Left cardiac atrium (tissue), 4 donors: ENCODE data around the gene ELP4. TPM values are rescaled to one million over a fixed set of nuclear protein-coding genes. Genes with fewer than 3 reads are reported as not detected.
A peak's percentile ranks its signal among the peaks of the same experiment; 100 is the strongest.
"Not testable (repeated sequence)": the region's sequence is repeated elsewhere in the genome, so short reads cannot be mapped to it uniquely, and the experiment has no call there.

ENCODE experiments used
- ATAC-seq, 2 donors: fragments of 200-7000 bp; cut with Tn5 transposase; one replicate each; pipeline ENCODE4 v1.9.1; 2020; ENCODE audit warnings: mild to moderate bottlenecking in 2 of 2, moderate library complexity in 2 of 2
- DNase-seq: peaks from one replicate; pipeline ENCODE4 v3.0.0-alpha.2; 2020
- intact Hi-C, 2 donors: fragments of 100-400 bp; cut with DNase I; formaldehyde crosslinking; loops; one replicate each; pipeline versions ENCODE4 v1.14.1 to v1.15.1; 2022 to 2023
- long read RNA-seq: library from polyadenylated mRNA; unstranded; transcript quantifications from one replicate; pipeline ENCODE4 v2.0.0, GENCODE V29; 2021
- total RNA-seq, 2 donors: library from RNA; stranded (reverse); fragmentation: NEBNext Ultra II Directional; extraction: Animal tissue kit (Norgen Biotek cat#: 25700); gene quantifications; one replicate each; pipeline ENCODE4 v1.2.1, GENCODE V29; 2021
- donor health status: DM: no; HTN: yes; CAD: no.
- donor health status: DM: no; HTN: yes; CAD: no; lungs with severe emphysema.
- donor health status: DM: yes; HTN: yes; CAD: no.
- donor health status: Dilated cardiomyopathy.

Gene ELP4
- 10 to 100 TPM; 12.6 to 15.3 TPM for total RNA-seq
- long read RNA-seq, full-length matches to known transcripts, result 6 of 10 reads
- long read RNA-seq, partial matches to known transcripts, result 4 of 10 reads
- long read RNA-seq, other reads (novel, unspliced or antisense), result 0 of 10 reads

DNA sequence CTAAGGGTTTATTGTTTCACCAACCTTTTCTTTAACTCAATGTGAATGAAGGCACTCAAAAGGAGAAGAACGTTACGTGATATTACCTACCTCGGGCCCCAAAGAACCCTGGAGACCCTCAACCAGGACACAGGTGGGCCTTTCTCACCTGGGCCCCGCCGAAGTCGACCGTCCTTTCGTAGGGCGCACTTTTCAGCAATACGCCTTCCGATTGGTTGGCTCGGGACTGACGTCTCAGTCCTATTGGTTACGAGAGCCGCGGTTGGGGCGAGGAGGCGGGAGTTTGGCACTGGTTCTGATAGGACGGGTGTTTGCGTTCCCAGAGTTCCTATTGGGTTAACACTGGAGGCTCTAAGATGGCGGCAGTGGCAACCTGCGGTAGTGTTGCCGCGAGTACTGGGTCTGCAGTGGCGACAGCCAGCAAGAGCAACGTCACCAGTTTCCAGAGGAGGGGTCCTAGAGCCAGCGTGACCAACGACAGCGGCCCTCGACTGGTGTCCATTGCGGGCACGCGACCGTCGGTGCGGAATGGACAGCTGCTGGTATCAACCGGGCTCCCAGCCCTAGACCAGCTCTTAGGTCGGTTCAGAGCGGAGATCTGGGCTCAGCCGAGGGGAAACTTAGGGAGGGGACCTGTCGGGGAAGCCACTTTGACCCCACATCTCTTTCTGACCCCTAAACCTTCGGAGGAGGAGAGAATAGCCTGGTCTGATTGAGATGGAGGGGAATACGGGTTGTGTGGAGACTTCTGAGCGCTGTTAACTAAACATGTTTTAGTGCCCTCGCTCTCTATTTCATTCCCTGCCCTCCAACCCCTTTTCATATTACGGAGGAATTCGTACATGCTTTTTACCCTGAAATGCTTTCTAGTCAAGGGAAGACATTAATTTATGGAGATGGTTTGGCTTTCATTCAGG lies at the start of gene ELP4, which contains the start of gene IMMP1L:
TSS of gene ELP4 (plus strand) at position 339 of the 917 bp plus-strand sequence. CDS start at position 357, 18 bp downstream.
TSS of gene IMMP1L (minus strand) at position 194 of the 917 bp plus-strand sequence. CDS start 46,346 bp downstream, outside the sequence.
- intact Hi-C loops, result loop anchor here in 1 of 2 donors (10.0 kb wide), 1 partner anchor 115 kb away; no protein-coding TSS in a partner anchor
- ATAC-seq (peak; percentile 100), DNase-seq (peak; percentile 96)

- intact Hi-C loops, result no loop called here
- DNase-seq, result no peak
- ATAC-seq, result no peak
These were observed 45.1 kb upstream of the ELP4 start for GRCh38 chr11:31464436-31464835.

GRCh38 chr11:31474083-31474482 lies 35.5 kb upstream of the ELP4 start:
- no peak for ATAC-seq
- intact Hi-C loops, result no loop called here
- no peak for DNase-seq

GRCh38 chr11:31477528-31478222 lies 31.9 kb upstream of the ELP4 start:
- DNase-seq (no peak), ATAC-seq (no peak)
- intact Hi-C loops, result no loop called here

DNA sequence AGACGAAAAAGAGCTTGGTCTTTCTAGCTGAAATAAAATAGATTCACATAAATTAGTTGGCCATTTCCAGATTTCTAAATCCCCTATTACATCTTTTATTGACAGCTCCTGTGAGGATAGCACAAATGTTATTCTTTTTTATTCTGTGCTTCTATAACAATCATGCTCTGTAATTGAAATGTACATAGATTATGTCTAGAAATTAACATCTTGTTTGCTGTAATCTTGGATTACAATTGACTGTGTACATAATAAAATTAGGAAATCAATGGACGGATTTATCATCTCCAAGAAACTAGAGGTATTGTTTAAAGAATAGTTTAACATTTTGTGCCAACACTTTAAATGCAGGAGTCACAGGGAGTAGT lies 31.4 kb upstream of the ELP4 start:
- no peak for DNase-seq
- intact Hi-C loops, result no loop called here
- ATAC-seq, result no peak

DNA sequence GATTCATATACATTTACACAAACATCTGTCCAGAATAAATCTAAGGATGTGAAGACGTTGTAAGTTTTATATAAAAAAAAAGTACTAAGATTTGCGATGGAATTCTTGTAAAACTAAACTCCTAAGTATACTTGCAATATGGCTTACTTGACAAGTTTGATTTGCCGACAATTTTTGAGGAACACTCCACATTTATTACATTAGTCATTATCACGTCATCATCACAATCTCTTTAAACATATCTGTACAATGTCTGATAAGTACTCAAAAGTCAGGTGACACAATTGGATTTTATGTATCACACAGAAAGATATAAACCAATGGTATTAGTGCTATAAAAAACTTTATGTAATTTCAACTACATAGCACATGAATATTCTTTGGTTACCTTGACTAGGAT lies 30.5 kb upstream of the ELP4 start:
- intact Hi-C loops, result no loop called here
- ATAC-seq (no peak), DNase-seq (no peak)

- ATAC-seq, result no peak
- no peak for DNase-seq
- intact Hi-C loops, result loop anchor here in 1 of 2 donors (10.0 kb wide), 1 partner anchor 394 kb away; no protein-coding TSS in a partner anchor
These were observed 28.6 kb upstream of the ELP4 start for GRCh38 chr11:31480930-31481329.

DNA sequence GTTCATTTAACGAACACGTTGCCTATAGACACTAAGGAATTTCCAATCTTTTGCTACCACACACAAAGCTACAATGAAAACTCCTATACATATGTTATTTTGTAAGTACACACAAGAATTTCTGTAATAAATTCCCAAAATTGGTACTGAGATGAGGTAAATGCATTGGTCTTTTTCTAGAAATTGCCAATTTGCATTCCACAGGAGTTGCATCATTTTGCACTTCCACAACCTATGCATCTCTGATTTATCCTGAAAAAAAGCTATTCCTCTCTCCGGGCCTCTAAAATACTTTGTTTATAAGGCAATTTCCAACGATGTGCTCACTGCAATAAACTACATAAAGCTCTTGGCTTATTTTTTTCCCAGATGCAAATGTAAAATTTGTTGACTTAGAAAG lies 25.1 kb upstream of the ELP4 start:
- intact Hi-C loops, result loop anchor here in 1 of 2 donors (10.0 kb wide), 1 partner anchor 390 kb away; no protein-coding TSS in a partner anchor
- ATAC-seq, result no peak
- no peak for DNase-seq

DNA sequence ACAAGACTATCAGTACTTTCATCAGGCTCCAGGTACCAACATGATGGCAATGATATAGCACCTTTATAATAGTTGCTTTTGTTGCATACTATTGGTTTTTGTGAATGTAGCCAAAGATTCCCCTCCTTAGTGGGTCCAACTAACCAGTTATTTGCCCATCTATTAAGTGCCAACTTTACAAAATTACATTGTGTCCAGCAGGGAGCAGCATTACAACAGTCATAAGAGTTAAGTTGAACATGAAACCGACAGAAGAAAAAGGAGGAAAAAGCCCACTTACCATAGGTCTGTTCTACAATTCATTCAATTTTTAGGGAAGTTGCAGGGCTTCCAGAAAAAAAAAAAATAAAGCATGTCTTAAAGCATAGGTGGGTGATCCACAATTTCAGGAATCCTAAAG lies 21.7 kb upstream of the ELP4 start:
- ATAC-seq (no peak), DNase-seq (no peak)
- intact Hi-C loops, result loop anchor here in 1 of 2 donors (10.0 kb wide), 1 partner anchor 387 kb away; no protein-coding TSS in a partner anchor

DNA sequence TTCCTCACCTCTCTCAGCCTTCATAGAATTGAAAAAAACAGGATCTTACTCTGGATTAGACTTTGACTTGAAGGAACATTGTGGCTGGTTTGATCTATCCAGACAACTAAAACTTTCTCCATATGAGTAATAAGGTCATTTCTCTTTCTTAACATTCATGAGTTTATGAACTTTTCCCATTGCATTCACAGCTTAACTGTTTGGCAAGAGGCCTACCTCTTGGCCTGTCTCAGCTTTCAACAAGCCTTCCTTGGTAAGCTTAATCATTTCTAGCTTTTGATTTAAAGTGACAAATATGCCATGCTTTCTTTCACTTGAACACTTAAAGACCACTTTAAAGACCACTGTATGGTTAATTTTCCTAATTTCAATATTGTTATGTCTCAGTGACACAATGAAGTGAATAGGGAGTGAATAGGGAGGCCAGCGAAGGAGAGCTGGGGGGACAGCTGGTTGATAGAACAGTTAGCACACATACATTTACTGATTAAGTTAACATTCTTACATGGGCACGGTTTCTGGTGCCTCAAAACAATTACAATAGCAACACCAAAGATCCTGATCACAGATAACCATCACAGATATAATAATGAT lies 17.1 kb upstream of the ELP4 start:
- no peak for DNase-seq
- ATAC-seq, result peak; percentile 30 to 51
- intact Hi-C loops, result no loop called here

- intact Hi-C loops, result no loop called here
- ATAC-seq (no peak), DNase-seq (no peak)
These were observed 16.3 kb upstream of the ELP4 start for GRCh38 chr11:31493235-31493634.

DNA sequence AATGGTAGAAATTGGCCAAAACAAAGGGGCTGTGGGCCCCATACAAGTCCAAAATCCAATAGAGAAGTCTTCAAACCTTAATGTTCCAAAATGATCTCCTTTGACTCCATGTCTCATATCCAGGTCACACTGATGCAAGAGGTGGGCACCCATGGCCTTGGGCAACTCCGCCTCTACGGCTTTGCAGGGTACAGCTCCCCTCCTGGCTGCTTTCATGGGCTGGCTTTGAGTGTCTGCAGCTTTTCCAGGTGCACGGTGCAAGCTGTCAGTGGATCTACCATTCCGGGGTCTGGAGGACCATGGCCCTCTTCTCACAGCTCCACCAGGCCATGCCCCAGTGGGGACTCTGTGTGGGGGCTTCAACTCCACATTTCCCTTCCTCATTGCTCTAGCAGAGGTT lies 15.8 kb upstream of the ELP4 start:
- ATAC-seq, DNase-seq, intact Hi-C loops: not testable (repeated sequence)

- DNase-seq (no peak), ATAC-seq (no peak)
- intact Hi-C loops, result no loop called here
These were observed 9.9 kb upstream of the ELP4 start for GRCh38 chr11:31499576-31500178.

DNA sequence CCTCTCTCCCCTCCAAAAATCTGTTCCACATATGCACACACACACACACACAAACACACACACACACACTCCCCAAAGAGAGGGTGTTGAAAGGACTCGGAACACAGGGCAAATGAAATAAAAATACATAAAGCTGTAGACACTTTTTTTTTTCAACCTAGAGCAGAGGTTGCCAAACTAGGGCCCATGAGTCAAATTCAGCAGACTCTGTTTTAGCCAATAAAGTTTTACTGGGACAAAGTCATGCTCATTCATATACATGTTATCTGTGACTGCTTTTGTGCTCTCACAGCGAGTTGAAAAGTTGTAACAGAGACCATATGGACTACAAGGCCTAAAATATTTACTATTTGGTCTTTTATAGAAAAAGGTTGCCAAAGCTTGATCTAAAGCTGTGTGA lies 9.0 kb upstream of the ELP4 start:
- intact Hi-C loops, result no loop called here
- ATAC-seq, result no peak
- DNase-seq, result no peak

DNA sequence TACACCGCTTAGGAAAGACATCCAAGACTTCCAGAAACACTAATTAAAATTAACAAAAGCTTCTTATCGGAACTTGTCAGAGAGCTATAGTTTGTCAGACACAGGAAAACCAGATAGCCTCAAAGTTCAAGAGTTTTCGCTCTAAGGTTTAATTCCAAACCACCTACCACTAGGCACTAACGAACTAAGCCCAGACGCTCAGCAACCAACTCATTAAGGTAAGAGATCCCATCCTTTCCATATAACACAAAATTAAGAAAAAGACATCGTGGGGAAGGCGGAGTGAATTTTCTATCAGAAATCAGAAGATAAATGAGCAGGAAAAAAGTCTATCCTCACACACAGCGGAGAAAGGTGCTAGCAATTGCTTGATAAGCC lies 527 bp upstream of the ELP4 start:
- ATAC-seq, result peak in 1 of 2 donors; percentile 13
- no peak for DNase-seq
- intact Hi-C loops, result no loop called here

- no peak for ATAC-seq
- intact Hi-C loops, result loop anchor here in 1 of 2 donors (10.0 kb wide), 1 partner anchor 117 kb away; no protein-coding TSS in a partner anchor
These were observed 2.5 kb downstream of the ELP4 start for GRCh38 chr11:31512117-31512516.

GRCh38 chr11:31521497-31522150 lies 12.1 kb downstream of the ELP4 start:
- ATAC-seq (no peak), DNase-seq (no peak)
- intact Hi-C loops, result no loop called here

More at GRCh38 chr11:31512117-31512516, 2.5 kb downstream of the ELP4 start:
- no peak for DNase-seq

DNA sequence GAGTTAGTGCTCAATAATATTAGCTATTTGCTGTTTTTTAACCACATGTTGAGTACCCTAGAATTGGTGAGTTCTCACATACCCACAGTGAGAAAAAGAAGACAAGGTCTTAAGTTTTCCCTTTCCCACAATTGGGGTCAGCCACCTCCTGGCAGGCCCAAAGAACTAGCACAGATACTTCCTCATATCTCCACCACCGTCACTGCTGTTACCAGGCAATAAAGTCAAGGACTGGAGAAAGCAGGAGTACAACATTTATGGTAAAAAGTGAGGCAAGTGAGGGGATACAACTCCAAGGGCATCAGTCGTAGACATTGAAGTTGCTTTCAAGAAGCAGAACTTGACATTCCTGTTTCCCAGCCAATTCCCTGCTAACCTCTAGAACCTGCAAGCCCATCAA lies 19.6 kb downstream of the ELP4 start:
- ATAC-seq (no peak), DNase-seq (no peak)
- intact Hi-C loops, result no loop called here
